GM19239 (cell line): ENCODE measurements around the gene RXRB.

Experiments
- DNase-seq: peaks from one replicate; pipeline ENCODE4 v3.0.0; 2011; ENCODE audit warnings: low spot score; ENCODE audit not compliant: insufficient read length
- FAIRE-seq: peaks from 2 replicates; lab custom pipeline; 2011; peaks lifted over from hg19 to GRCh38; lab: Jason Lieb, UNC

Gene RXRB

GRCh38 chr6:33181141-33181540, 19.3 kb downstream of the RXRB start:
- FAIRE-seq (no peak), DNase-seq (no peak)

GRCh38 chr6:33178755-33179475, 21.6 kb downstream of the RXRB start:
- no peak for DNase-seq
- no peak for FAIRE-seq

- no peak for FAIRE-seq
Observed at GRCh38 chr6:33177552-33178446, 22.7 kb downstream of the RXRB start.

GRCh38 chr6:33176906-33177305, 23.6 kb downstream of the RXRB start:
- FAIRE-seq, result no peak
- DNase-seq, result no peak

More at GRCh38 chr6:33177552-33178446, 22.7 kb downstream of the RXRB start:
- no peak for DNase-seq

- no peak for FAIRE-seq
- no peak for DNase-seq
Observed at GRCh38 chr6:33175436-33176069, 24.9 kb downstream of the RXRB start.

- FAIRE-seq (no peak), DNase-seq (no peak)
Observed at GRCh38 chr6:33174784-33175183, 25.7 kb downstream of the RXRB start.

- no peak for DNase-seq
- FAIRE-seq, result no peak
Observed at GRCh38 chr6:33173535-33174180, 26.8 kb downstream of the RXRB start.

GRCh38 chr6:33172688-33173534, 27.6 kb downstream of the RXRB start:
- peak; percentile 64 for FAIRE-seq
- peak; percentile 52 for DNase-seq

- DNase-seq (no peak), FAIRE-seq (no peak)
Observed at GRCh38 chr6:33171880-33172687, 28.4 kb downstream of the RXRB start.

- DNase-seq, result no peak
- FAIRE-seq, result no peak
Observed at GRCh38 chr6:33171016-33171879, 29.2 kb downstream of the RXRB start.

- no peak for FAIRE-seq
- DNase-seq, result no peak
Observed at GRCh38 chr6:33170176-33171015, 30.1 kb downstream of the RXRB start.

GRCh38 chr6:33169291-33170175, 30.9 kb downstream of the RXRB start:
- peak; percentile 70 for FAIRE-seq
- no peak for DNase-seq

GRCh38 chr6:33168639-33169038, 31.8 kb downstream of the RXRB start:
- FAIRE-seq (no peak), DNase-seq (no peak)

GRCh38 chr6:33168284-33168601, 32.2 kb downstream of the RXRB start:
- FAIRE-seq (no peak), DNase-seq (no peak)

GRCh38 chr6:33167374-33168283, 32.8 kb downstream of the RXRB start:
- no peak for FAIRE-seq
- no peak for DNase-seq
